Gastrocnemius medialis (tissue), 4 donors: ENCODE results near the gene DDX47.
"Not testable (repeated sequence)": the region's sequence is repeated elsewhere in the genome, so short reads cannot be mapped to it uniquely, and the experiment has no call there.

Experiments
- CTCF ChIP-seq, 5 experiments: fragments of 450-650 bp in 3 of 5; fragments of 200-600 bp in 2 of 5; sonication (generic) in 2 of 5; IDR thresholded peaks in 4 of 5; conservative IDR thresholded peaks in 1 of 5; 1 replicate in 4 of 5; 2 replicates in 1 of 5; pipeline ENCODE4 v1.5.1; 2016 to 2019; ENCODE audit warnings: antibody characterized with exemption in 5 of 5, mild to moderate bottlenecking in 3 of 5, moderate library complexity in 3 of 5
- POLR2A ChIP-seq, 2 donors: fragments of 450-650 bp; IDR thresholded peaks; one replicate each; pipeline ENCODE4 v1.6.1; 2017; ENCODE audit warnings: antibody characterized with exemption in 2 of 2, mild to moderate bottlenecking in 2 of 2, moderate library complexity in 2 of 2

- TF ChIP-seq CTCF (IDR thresholded peaks at IDR 0.05 in 4 of 5, conservative IDR thresholded peaks at IDR 0.05 in 1 of 5); POLR2A (IDR thresholded peaks at IDR 0.05): not testable (repeated sequence)
These were observed 26.3 kb downstream of the DDX47 start for GRCh38 chr12:12839439-12839838.
